Large intestine (tissue), 3 donors: ENCODE measurements around the gene STK10. TPM values are rescaled to one million over a fixed set of nuclear protein-coding genes. Genes with fewer than 3 reads are reported as not detected.
A peak's percentile ranks its signal among the peaks of the same experiment; 100 is the strongest.

Source experiments
- DNase-seq, 2 donors: peaks; one replicate each; pipeline versions ENCODE4 v3.0.0 to v3.0.0-alpha.2; 2013
- H3K27ac ChIP-seq: one replicate; pipeline ENCODE4 v1.5.1; 2013; ENCODE audit warnings: low read length
- H3K27me3 ChIP-seq: 2 replicates; pipeline ENCODE4 v1.6.1; 2013; ENCODE audit warnings: low read length; ENCODE audit not compliant: control insufficient read depth, insufficient read depth
- H3K36me3 ChIP-seq: 2 replicates; pipeline ENCODE4 v1.6.1; 2013; ENCODE audit warnings: low read length; ENCODE audit not compliant: control insufficient read depth, insufficient read depth
- H3K4me1 ChIP-seq: one replicate; pipeline ENCODE4 v1.6.1; 2013; ENCODE audit warnings: low read length; ENCODE audit not compliant: control insufficient read depth, insufficient read depth
- H3K4me3 ChIP-seq: one replicate; pipeline ENCODE4 v1.5.1; 2013; ENCODE audit warnings: low read length
- H3K9me3 ChIP-seq: one replicate; pipeline ENCODE4 v1.6.1; 2013; ENCODE audit warnings: mild to moderate bottlenecking, low read depth, low read length, moderate library complexity; ENCODE audit not compliant: control insufficient read depth
- WGBS: methylation state at CpG from one replicate; pipeline ENCODE4 v1.1.5; 2013; ENCODE audit warnings: low lambda C conversion rate; ENCODE audit not compliant: insufficient coverage; 5-methylcytosine and 5-hydroxymethylcytosine counted together
- polyA plus RNA-seq: library from polyadenylated mRNA; unstranded; fragments of 120-200 nt; gene quantifications from one replicate; pipeline ENCODE4 v1.2.1, GENCODE V29; 2013

Gene STK10
- polyA plus RNA-seq, 1 donor = 10.6 TPM

GRCh38 chr5:172046593-172046992, 141.4 kb downstream of the STK10 start:
- H3K4me3 ChIP-seq = no peak overlapping the region
- H3K27ac ChIP-seq = no peak overlapping the region
- no peaks in the 10 kb centered on the region for H3K4me1 ChIP-seq
- H3K27me3 ChIP-seq = no peaks in the 10 kb centered on the region
- peaks cover 23% of the 10 kb centered on the region for H3K36me3 ChIP-seq
- H3K9me3 ChIP-seq = no peaks in the 10 kb centered on the region
- DNase-seq = no peak
- no CpG with 5 or more reads among the region's 4 CpGs for WGBS

- no peak for DNase-seq
- H3K36me3 ChIP-seq = peaks cover 21% of the 10 kb centered on the region
- H3K27me3 ChIP-seq = no peaks in the 10 kb centered on the region
- no peak overlapping the region for H3K4me3 ChIP-seq
- no peaks in the 10 kb centered on the region for H3K9me3 ChIP-seq
- H3K4me1 ChIP-seq = no peaks in the 10 kb centered on the region
- no peak overlapping the region for H3K27ac ChIP-seq
- WGBS = 100% methylated on average over 2 of the region's 7 CpGs
Observed at GRCh38 chr5:172045315-172045632, 142.8 kb downstream of the STK10 start.

GRCh38 chr5:172044631-172045314, 143.3 kb downstream of the STK10 start:
- Histone ChIP-seq H3K27ac (no peak overlapping the region), H3K27me3 (no peaks in the 10 kb centered on the region), H3K36me3 (peaks cover 20% of the 10 kb centered on the region), H3K9me3 (no peaks in the 10 kb centered on the region), H3K4me1 (no peaks in the 10 kb centered on the region), H3K4me3 (no peak overlapping the region)
- WGBS = no CpG with 5 or more reads among the region's 14 CpGs
- DNase-seq = no peak

GRCh38 chr5:172043865-172044264, 144.2 kb downstream of the STK10 start:
- DNase-seq = no peak
- peaks cover 14% of the 10 kb centered on the region for H3K36me3 ChIP-seq
- no peak overlapping the region for H3K4me3 ChIP-seq
- no peak overlapping the region for H3K27ac ChIP-seq
- H3K4me1 ChIP-seq = no peaks in the 10 kb centered on the region
- WGBS = no CpG with 5 or more reads among the region's 13 CpGs
- H3K9me3 ChIP-seq = no peaks in the 10 kb centered on the region
- H3K27me3 ChIP-seq = no peaks in the 10 kb centered on the region

- Histone ChIP-seq H3K36me3 (peaks cover 11% of the 10 kb centered on the region), H3K9me3 (no peaks in the 10 kb centered on the region), H3K27me3 (no peaks in the 10 kb centered on the region), H3K4me3 (no peak overlapping the region), H3K27ac (no peak overlapping the region), H3K4me1 (no peaks in the 10 kb centered on the region)
- no peak for DNase-seq
- WGBS = no CpG with 5 or more reads among the region's 13 CpGs
Observed at GRCh38 chr5:172042183-172042582, 145.8 kb downstream of the STK10 start.

- 80% methylated on average over 1 of the region's 3 CpGs for WGBS
Observed at GRCh38 chr5:172038167-172038566, 149.9 kb downstream of the STK10 start.

GRCh38 chr5:172035049-172035448, 153.0 kb downstream of the STK10 start:
- no peaks in the 10 kb centered on the region for H3K4me1 ChIP-seq
- WGBS = no CpG with 5 or more reads among the region's 2 CpGs
- no peak for DNase-seq
- H3K27ac ChIP-seq = no peak overlapping the region
- H3K27me3 ChIP-seq = no peaks in the 10 kb centered on the region
- H3K36me3 ChIP-seq = no peaks in the 10 kb centered on the region
- H3K9me3 ChIP-seq = no peaks in the 10 kb centered on the region
- no peak overlapping the region for H3K4me3 ChIP-seq

More at GRCh38 chr5:172038167-172038566, 149.9 kb downstream of the STK10 start:
- Histone ChIP-seq H3K4me3 (no peak overlapping the region), H3K4me1 (no peaks in the 10 kb centered on the region), H3K27me3 (no peaks in the 10 kb centered on the region), H3K9me3 (no peaks in the 10 kb centered on the region), H3K27ac (no peak overlapping the region), H3K36me3 (no peaks in the 10 kb centered on the region)
- DNase-seq = no peak

- WGBS = no CpG with 5 or more reads among the region's 4 CpGs
- no peaks in the 10 kb centered on the region for H3K36me3 ChIP-seq
- no peaks in the 10 kb centered on the region for H3K27me3 ChIP-seq
- H3K9me3 ChIP-seq = no peaks in the 10 kb centered on the region
- H3K4me1 ChIP-seq = no peaks in the 10 kb centered on the region
- no peak for DNase-seq
- H3K4me3 ChIP-seq = no peak overlapping the region
- no peak overlapping the region for H3K27ac ChIP-seq
Observed at GRCh38 chr5:172031894-172032461, 156.0 kb downstream of the STK10 start.

GRCh38 chr5:172029876-172030275, 158.1 kb downstream of the STK10 start:
- H3K9me3 ChIP-seq = no peaks in the 10 kb centered on the region
- H3K27me3 ChIP-seq = no peaks in the 10 kb centered on the region
- no peak overlapping the region for H3K4me3 ChIP-seq
- H3K36me3 ChIP-seq = no peaks in the 10 kb centered on the region
- H3K27ac ChIP-seq = no peak overlapping the region
- no peak for DNase-seq
- H3K4me1 ChIP-seq = no peaks in the 10 kb centered on the region

GRCh38 chr5:172028167-172028566, 159.9 kb downstream of the STK10 start:
- H3K27me3 ChIP-seq = no peaks in the 10 kb centered on the region
- no peaks in the 10 kb centered on the region for H3K4me1 ChIP-seq
- 40% methylated on average over 1 of the region's 4 CpGs for WGBS
- DNase-seq = peak in 1 of 2 donors; percentile 32
- H3K4me3 ChIP-seq = no peak overlapping the region
- no peak overlapping the region for H3K27ac ChIP-seq
- no peaks in the 10 kb centered on the region for H3K36me3 ChIP-seq
- H3K9me3 ChIP-seq = no peaks in the 10 kb centered on the region
